ENCODE results near the gene DCST1.
A peak's percentile ranks its signal among the peaks of the same experiment; 100 is the strongest.

DCST1 gene

DNA sequence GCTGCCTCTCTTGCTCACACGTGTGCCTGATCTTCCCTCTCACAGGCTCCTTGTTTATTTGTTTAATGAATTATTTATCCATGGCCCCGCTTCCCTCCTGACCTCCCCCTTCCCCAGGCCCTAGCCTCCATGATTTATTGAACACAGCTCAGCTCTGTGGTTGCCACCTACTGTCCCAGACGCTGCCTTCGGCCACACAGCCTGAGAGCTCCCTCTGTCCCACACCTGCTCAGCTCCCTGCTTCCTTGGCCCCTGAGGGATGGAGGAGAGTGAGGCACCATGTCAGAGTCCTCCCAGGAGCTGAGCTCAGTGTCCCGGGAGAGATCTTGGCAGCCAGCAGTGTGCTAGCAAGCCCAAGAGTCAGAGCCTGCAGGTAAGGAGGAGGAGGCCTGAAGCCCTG lies 41.9 kb downstream of the DCST1 start:
- no peak for DNase-seq (ENCODE audit: low read depth)

DNA sequence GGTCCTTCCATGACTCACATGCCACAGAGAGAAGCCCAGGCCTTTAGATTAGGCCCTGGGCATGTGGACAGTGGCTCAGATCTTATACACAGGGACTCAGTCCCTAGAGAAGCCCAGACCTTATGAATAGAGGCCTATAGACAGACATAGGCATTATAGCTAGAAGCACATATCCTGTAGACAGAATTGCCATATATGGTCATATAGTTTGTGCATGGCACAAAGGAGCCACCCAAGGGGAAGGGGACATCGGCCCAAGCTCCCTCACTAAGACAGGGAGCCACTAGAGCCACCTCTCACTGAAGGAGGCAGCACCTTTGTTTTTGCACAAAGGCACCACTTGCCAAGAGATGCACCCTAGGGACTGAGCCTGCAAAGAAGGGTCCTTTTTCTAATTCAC lies 42.7 kb downstream of the DCST1 start:
- no peak for DNase-seq (ENCODE audit: low read depth)

DNA sequence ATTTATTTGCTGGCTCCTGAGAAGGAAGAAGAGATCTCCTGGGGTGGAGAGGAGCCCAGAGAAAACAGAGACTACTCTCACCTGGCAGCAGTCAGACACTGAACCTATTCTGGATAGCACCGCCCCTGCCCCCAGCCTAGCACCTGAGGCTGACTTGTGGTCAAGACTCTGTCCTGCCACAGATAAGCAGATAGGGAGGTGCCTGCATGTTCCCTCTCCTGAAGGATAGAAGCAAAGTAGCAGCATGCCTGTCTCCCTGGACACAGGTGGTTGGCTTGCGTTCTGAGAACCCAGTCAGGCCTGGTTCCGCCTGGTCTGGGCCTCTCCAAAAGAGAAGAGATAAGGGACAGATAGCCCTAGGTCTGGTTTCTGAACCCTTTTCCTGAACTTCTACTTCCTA lies 43.7 kb downstream of the DCST1 start:
- DNase-seq (ENCODE audit: low read depth), result no peak

DNA sequence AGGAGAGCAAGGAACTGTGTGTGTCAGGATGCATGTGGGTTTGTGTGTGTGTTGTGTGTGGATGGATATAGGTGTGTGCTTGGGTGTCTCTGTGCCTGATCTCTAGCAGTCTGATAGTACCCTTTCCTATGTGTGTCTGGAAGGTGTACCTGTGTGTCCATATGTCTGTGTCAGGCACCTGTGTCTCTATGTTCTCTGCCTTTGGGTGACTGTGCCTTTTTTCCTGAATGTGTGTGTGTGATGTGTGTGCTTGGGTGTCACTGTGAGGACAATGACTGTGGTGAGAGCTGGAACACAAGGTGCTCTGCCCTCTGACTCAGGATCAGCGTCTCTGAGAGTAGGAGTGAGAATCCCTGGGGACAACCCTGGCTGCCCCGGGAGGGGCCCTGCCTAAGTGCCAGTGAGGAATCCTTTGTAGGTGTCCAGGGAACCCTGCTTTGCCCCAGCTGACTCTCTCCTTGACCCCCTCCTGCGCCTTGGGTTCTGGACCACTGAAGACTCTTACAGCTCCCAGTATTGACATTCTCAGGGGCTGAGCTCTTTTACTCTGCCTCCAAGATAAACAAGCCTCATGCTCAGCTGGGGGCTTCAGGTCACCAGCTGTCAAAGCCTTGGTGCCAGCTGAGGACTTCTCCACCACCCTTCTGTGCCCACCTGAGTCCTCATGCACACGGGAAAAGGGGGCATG lies 44.3 kb downstream of the DCST1 start:
- DNase-seq (ENCODE audit: low read depth), result no peak

DNA sequence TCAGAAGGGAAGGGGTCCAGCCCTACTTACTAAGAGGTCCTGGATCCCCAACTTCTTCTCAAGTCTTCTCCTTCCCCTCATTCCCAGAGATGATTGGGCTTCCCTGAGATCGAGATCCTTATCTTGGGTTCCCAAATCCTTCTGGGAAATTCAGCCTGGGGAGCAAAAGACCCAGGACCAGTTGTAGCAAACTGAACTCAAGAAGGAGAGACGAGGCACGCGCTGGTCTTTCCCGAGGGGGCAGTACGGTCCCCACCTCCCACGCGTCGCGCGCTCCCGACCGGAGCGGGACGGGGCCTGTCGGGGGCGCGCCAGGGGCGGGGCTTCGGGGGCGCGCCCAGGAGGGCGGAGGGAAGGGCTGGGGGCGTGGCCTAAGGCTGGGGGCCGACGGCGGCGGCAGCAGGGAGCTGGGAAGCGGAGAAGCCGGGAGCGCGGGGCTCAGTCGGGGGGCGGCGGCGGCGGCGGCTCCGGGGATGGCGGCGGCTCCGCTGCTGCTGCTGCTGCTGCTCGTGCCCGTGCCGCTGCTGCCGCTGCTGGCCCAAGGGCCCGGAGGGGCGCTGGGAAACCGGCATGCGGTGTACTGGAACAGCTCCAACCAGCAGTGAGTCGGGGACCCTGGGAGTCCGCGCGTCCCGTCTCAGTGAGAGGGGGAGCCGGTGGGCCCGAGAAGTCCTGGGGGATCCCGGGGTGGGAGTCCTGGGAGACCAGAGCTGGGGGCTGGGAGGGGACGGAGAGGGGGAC lies 45.0 kb downstream of the DCST1 start, which contains the start of gene EFNA3:
Gene EFNA3, plus strand, starts transcription at position 369 of the 741 bp plus-strand sequence. Its CDS starts 105 bp downstream, at position 474.
- DNase-seq (ENCODE audit: low read depth), result peak; percentile 50

DNA sequence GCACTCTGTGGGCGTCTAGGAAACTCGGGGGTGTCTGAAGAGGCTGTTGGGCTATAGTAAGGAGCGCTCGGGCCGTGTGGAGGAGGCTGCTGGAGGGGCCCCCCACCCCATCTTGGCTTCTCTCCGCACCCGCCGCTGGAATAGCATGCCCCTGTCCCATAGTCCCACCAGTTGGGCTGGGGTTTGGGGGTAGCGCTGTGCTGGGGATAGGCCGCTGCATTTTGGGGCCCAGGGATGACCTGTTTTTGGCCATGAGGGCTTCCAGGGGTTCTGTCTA lies 45.5 kb downstream of the DCST1 start:
- no peak for DNase-seq (ENCODE audit: low read depth)

DNA sequence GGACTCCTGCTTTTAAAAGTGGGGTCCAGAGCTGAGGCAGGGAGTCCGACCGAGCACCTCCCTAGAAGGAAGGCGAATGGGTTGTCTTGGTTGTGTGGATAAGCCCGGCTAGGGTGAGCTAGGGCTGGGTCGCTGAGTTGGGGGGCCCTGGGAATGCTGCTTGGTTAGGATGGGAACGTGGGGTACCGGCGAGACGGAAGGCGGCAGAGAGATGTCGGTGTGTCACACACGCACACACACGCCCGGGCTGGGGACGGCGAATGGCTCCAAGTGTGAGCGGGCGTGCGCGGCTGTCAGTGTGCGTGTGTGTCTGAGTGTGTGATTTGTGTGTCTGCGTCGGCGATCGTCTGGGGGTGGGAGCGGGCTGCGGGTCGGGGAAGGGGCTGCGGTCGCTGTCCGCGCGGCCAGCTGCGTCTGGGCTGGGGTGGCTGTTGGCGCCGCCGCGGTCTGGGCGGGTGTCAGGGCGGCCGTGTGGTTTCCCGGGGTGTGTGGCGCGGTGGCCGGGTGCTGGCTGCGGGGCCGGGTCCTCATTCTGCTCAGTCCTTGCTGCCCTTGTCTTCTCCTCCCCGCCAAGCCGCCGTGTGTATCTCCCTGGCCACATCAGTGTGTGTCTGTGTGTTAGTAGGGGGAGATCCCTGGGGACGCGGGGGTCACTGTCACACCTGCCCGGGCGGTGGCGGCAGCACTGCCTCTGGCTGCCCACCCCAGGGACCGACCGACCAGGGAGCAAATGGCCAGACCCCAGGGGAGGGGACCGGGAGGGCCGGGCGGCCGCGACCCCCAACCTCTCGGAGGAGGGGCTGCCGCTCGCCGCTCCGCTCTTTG lies 46.1 kb downstream of the DCST1 start:
- no peak for DNase-seq (ENCODE audit: low read depth)

DNA sequence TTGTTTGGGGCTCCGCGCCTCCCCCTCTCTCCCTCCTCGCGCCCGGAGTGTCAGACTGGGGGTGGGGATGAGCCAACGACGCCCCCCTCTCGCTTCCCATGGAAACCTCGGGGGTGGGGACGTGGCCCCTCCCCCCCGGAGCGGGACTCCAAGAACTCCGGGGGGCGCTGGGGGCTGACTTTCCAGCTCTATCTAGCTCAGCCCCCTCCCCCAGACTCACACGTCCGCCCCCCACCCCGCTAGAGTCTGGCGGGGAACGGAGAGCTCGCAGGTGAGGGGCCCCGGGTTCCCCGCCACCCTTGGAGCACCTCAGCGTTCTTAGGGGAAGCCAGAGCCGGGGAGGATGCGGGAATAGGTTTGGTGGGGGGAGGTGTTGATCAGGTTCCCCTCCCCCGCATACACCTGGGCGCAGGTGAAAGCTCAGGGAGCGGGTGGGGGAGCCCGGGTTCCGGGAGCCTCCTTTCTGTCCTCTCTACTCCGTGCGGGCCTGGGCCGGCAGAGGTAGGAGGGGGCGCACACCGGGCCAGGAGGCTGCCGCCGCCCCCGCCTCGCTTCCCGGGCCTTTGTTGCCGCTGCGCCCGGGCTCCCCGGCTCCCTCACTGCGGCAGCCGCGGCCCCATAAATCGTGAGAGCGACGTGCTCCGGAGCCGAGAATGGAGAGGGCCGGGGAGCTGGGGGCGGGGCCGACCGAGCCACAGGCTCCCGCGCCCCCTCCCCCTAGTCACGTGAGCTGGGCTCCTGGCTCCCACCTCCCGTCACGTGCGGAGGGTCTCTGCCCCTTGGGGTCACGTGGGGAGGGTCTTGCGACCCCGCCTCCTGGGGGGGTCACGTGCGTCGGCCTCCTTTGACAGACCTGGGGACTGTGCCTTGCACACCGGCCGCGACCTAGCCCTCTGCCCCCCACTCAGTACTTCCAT lies 46.9 kb downstream of the DCST1 start:
- no peak for DNase-seq (ENCODE audit: low read depth)

DNA sequence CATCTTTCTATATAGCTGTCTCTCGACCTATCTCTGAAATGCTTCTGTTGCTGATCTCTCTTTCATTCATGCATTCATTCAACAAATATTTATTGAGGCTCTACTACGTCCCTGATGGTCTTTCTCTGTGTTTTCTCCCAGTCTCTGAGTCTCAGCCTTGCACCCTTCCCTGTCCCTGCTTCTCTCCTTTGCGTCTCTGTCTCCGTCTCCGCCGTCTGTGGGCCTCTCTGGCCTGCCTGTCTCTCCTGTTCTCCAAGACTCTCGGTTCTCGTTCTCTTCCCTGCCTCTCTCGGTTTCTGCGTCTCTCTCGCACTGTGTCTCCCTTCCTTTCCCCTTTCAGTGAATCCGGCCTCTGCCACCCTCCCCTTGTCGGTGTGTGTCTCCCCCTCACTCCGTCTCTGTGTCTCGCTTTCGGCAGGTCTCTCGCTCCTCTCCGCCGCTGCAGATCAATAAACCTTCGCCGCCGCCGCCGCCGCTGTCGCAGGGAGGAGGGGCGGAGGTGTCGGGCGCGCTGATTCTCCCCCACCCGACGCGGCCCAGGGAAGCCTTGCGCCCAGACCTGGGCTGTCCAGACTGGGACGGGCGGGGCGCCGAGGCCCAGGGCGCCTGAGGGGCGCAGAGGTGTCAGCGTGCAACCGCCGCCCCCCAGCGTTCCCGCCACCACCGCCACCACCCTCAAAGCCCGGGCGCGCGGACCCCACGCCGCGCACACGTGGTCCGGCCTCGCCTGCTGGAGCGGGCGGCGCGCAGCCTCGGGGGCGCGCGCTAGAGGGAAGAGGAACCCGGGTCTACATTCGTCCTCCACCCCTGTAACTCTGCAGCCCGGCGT lies 48.1 kb downstream of the DCST1 start:
- DNase-seq (ENCODE audit: low read depth), result no peak

DNA sequence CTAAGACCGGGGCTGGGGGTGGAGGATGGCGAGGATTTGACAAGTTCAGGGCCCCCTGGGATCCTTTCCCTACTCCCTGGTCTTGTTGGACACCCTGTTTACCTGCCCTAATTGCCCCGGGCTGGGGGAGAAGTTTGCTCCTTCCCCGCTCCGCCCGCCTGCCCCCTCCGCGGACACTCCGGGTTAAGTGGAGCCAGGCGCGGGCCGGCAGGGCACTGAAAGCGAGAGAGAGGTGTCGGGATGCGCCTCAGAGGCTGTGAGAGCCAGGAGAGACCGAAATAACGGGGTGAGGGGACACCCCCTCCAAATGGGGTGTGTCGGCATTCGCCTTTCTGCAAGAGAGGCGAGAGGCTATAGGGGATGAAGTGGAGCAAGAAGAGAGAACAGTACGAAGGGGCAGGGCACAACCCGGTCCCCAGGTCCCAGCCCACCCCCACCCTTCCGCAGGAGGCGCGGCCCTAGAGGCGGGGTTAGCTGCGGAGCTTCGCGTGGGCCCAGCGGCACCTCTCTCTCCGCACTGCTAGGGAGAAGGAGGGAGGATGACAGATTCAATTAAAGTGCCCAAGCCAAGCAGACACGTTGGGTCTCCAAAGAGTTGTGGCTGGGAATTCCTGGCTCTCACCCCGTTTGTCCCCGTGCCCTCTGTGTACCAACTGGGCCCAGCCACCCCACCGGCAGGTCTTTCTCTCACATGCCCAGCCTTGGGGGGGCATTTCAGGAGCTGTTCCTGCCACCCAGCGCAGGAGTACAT lies 48.9 kb downstream of the DCST1 start:
- DNase-seq (ENCODE audit: low read depth), result no peak

DNA sequence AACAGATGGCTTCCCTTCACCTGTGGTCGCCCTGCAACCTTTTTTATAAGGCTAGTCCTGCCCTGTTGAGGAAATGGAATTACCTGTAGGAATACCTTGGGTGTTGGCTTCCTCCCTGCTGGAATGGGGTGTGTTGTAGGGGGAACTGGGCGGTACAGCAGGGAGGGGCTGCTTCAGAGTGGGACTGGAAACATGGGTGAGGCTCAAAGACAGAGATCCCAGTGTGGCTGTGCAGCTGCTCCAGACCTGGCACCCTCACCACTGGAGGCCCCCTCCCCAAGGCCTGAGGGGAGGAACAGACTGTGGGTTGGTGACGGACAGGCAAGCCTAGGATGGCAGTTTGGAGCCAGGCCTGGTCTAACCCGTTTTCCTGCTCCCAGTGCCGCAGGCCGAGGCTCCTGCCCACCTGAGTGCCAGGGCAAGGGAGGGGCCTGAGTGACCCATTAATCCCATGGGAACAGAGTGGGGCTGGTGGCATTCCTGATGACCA lies 49.5 kb downstream of the DCST1 start:
- no peak for DNase-seq (ENCODE audit: low read depth)

DNA sequence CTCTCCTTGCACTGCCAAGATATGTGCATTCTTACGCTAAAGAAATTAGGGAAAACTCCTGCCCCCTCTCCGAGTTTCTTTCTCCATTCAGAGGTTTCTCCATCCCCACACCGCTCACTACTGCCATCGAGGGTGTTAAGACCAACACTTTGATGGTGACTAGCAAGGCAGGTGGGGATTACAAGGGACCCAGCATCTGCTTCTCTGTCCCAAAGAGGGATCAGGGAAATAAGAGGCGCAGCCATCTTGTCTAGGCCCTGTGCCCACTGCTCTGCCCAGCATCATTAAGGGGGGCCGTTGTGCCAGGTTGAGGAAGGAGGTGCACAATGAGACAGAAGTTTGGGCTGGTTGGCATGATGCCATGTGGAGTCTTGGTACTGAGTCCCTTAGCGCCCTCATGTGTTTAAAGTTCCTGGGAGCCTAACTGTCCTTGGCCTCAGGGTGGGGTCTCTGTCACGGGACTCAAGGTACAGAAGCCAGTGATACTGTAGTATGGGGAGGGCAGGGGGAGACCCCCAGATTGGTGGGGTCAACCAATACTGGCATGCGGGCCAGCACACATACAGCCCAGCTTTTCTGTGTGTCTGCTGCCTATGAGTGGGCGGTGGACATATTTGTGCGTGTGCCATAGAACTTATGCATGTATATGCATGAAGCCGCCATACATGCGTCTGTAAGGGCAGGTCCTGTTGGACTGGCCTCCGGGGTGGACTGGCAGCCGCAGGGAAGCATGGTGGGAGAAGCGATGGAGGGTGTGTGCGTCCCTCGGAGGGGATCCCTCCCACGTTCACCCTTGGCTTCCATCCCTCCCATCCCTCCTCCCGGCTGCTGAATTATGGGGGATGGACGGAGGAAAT lies 50.5 kb downstream of the DCST1 start:
- no peak for DNase-seq (ENCODE audit: low read depth)

DNA sequence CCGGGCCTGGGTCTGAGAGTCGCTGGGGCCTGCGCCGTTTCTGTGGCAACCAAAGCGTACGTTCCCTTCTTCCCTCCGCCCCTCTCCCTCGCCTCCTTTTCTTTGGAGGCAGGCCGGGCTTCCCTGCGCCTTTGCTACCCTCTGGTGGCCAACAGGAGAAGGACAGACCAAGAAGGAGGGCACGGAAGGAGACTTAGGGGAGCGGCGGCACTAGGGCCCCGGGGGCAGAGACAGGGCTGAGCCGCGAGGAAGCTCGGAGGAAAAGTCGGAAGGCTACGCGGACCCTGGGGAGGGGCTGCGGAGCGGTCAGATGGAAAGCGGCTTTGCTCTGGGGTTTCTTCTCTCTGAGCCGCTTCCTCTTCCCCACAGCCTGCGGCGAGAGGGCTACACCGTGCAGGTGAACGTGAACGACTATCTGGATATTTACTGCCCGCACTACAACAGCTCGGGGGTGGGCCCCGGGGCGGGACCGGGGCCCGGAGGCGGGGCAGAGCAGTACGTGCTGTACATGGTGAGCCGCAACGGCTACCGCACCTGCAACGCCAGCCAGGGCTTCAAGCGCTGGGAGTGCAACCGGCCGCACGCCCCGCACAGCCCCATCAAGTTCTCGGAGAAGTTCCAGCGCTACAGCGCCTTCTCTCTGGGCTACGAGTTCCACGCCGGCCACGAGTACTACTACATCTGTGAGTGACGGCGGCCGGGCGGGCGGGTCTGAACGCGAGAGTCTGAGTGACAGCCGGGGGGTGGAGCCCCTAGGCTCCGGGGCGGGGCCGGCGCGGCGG lies 51.3 kb downstream of the DCST1 start:
- DNase-seq (ENCODE audit: low read depth), result peak; percentile 87

DNA sequence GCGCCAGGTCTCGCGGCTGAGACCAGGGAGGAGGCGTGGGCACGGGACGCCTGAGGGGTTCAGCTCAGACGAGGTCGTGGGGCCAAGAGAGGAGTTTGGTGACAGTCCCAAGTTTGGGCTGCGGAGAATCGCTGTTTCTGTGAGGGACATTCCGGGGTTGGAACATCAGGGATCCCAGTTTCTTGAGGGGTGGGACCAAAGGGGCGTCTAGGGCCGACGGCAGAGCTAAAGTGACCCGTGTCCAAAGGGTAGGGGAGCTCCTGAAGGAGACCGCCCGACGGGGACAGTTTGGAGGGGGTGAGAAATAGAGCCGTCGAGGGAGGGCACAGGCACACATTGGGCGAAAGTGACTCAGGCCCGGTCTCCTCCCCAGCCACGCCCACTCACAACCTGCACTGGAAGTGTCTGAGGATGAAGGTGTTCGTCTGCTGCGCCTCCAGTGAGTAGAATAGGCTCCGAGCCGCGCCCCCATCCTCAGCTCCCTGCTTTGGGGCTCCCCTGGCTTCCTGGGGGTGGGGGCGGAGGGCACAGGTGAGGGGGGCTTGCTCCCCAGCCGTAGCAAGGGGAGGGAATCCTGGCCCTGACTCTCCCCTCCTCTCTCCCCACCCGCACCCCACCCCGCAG lies 52.0 kb downstream of the DCST1 start:
- peak; percentile 66 for DNase-seq (ENCODE audit: low read depth)

DNA sequence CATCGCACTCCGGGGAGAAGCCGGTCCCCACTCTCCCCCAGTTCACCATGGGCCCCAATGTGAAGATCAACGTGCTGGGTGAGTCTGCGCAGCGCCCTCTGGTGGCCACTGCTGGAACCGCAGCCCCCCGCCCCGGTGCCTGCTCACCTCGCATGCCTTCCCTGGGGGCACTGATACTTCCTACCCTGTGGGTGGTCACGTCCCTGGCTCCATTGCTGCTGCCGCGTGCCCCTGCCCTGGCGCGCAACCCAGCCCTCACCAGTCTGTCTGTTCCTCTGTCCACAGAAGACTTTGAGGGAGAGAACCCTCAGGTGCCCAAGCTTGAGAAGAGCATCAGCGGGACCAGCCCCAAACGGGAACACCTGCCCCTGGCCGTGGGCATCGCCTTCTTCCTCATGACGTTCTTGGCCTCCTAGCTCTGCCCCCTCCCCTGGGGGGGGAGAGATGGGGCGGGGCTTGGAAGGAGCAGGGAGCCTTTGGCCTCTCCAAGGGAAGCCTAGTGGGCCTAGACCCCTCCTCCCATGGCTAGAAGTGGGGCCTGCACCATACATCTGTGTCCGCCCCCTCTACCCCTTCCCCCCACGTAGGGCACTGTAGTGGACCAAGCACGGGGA lies 52.6 kb downstream of the DCST1 start:
- peak; percentile 60 for DNase-seq (ENCODE audit: low read depth)

DNA sequence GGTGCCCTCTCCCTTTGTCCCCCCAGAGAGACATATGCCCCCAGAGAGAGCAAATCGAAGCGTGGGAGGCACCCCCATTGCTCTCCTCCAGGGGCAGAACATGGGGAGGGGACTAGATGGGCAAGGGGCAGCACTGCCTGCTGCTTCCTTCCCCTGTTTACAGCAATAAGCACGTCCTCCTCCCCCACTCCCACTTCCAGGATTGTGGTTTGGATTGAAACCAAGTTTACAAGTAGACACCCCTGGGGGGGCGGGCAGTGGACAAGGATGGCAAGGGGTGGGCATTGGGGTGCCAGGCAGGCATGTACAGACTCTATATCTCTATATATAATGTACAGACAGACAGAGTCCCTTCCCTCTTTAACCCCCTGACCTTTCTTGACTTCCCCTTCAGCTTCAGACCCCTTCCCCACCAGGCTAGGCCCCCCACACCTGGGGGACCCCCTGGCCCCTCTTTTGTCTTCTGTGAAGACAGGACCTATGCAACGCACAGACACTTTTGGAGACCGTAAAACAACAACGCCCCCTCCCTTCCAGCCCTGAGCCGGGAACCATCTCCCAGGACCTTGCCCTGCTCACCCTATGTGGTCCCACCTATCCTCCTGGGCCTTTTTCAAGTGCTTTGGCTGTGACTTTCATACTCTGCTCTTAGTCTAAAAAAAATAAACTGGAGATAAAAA lies 53.4 kb downstream of the DCST1 start:
- no peak for DNase-seq (ENCODE audit: low read depth)

Measured in stimulated activated CD8-positive, alpha-beta memory T cell treated with anti-CD3 and anti-CD28 coated beads, Interleukin-12 subunit alpha, Interleukin-12 subunit beta, amount 100 ng/mL, for 4 hours (primary cell).